WTC11 (cell line): ENCODE measurements around the gene GRK1.

ENCODE experiments used
- CTCF ChIP-seq: fragments of 200-600 bp; IDR thresholded peaks from 2 replicates; pipeline ENCODE4 v1.8.0; 2022; ENCODE audit warnings: antibody characterized with exemption
- GRHL2 ChIP-seq: fragments of 250-450 bp; sonication (Bioruptor Pico); IDR thresholded peaks from 2 replicates; pipeline ENCODE4 v1.8.0; 2022; ENCODE audit warnings: mild to moderate bottlenecking, moderate library complexity; ENCODE audit not compliant: insufficient replicate concordance, severe bottlenecking
- HMGA2 ChIP-seq: fragments of 250-450 bp; sonication (Bioruptor Pico); IDR thresholded peaks from 2 replicates; pipeline ENCODE4 v1.4.0; 2021; ENCODE audit warnings: mild to moderate bottlenecking, moderate library complexity
- NFE2L1 ChIP-seq: sonication (generic); formaldehyde crosslinking; IDR thresholded peaks from 2 replicates; pipeline ENCODE4 v1.8.1; 2023; ENCODE audit warnings: missing genetic modification reagents
- TCF7 ChIP-seq: sonication (generic); formaldehyde crosslinking; IDR thresholded peaks from 2 replicates; pipeline ENCODE4 v1.8.0; 2022; ENCODE audit warnings: mild to moderate bottlenecking, low read depth, missing genetic modification reagents, moderate library complexity
- ZNF423 ChIP-seq: fragments of 250-450 bp; sonication (Bioruptor Pico); IDR thresholded peaks from 2 replicates; pipeline ENCODE4 v2.1.2; 2022; ENCODE audit warnings: mild to moderate bottlenecking, moderate library complexity
- TF ChIP-seq, protein P1 (sequence below): sonication (generic); formaldehyde crosslinking; IDR thresholded peaks from 2 replicates; pipeline ENCODE4 v1.8.1; 2022; ENCODE audit warnings: low read depth, missing genetic modification reagents, borderline replicate concordance

- TF ChIP-seq TCF7 (CRISPR knock-in tag) (no peak), CTCF (no peak), NFE2L1 (no peak), GRHL2 (no peak), HMGA2 (no peak), ZNF423 (CRISPR knock-in tag) (no peak)
- TF ChIP-seq, protein P1, sequence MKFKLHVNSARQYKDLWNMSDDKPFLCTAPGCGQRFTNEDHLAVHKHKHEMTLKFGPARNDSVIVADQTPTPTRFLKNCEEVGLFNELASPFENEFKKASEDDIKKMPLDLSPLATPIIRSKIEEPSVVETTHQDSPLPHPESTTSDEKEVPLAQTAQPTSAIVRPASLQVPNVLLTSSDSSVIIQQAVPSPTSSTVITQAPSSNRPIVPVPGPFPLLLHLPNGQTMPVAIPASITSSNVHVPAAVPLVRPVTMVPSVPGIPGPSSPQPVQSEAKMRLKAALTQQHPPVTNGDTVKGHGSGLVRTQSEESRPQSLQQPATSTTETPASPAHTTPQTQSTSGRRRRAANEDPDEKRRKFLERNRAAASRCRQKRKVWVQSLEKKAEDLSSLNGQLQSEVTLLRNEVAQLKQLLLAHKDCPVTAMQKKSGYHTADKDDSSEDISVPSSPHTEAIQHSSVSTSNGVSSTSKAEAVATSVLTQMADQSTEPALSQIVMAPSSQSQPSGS = no peak
Observed at GRCh38 chr13:113734826-113735125, 67.8 kb downstream of the GRK1 start.
